IMR-90 (cell line): Measurements from ENCODE around the gene LCP1. TPM values are rescaled to one million over a fixed set of nuclear protein-coding genes. Genes with fewer than 3 reads are reported as not detected.

Source experiments
- ATAC-seq: fragments of 200-7000 bp; cut with Tn5 transposase; 2 replicates; pipeline ENCODE4 v1.9.1; 2020; ENCODE audit warnings: low read depth, mild to moderate bottlenecking, moderate library complexity
- BruUV-seq: library from RNA; stranded (reverse); fragments of 400-500 nt; replicated peaks from 2 replicates; lab custom pipeline; 2021; lab: Mats Ljungman, UMichigan
- CTCF ChIA-PET: fragments of 300-600 bp; formaldehyde crosslinking; extraction: SDS; loops from one replicate; lab custom pipeline; 2021; ENCODE audit warnings: antibody characterized with exemption; lab: Yijun Ruan, JAX
- POLR2A ChIA-PET: fragments of 300-600 bp; sonication (Branson Sonifier 250); formaldehyde crosslinking; loops from one replicate; lab custom pipeline; 2022; ENCODE audit warnings: antibody characterized with exemption; ENCODE audit not compliant: unreplicated experiment; lab: Charles Lee
- DNase-seq: peaks from one replicate; pipeline ENCODE4 v3.0.0; 2013
- H2AFZ ChIP-seq: replicated peaks from 2 replicates; pipeline ENCODE3; 2013; ENCODE audit warnings: low read length, mild to moderate bottlenecking; ENCODE audit not compliant: poor library complexity
- H2AK5ac ChIP-seq: 2 replicates; pipeline ENCODE4 v1.6.1; 2013; ENCODE audit warnings: low read depth, low read length, inconsistent platforms
- H2AK9ac ChIP-seq: replicated peaks from 2 replicates; pipeline ENCODE3; 2013; ENCODE audit warnings: mild to moderate bottlenecking, low read depth, low read length, moderate library complexity; ENCODE audit not compliant: poor library complexity
- H2BK120ac ChIP-seq: 2 replicates; pipeline ENCODE4 v1.6.1; 2013; ENCODE audit warnings: low read depth, low read length, inconsistent platforms
- H2BK15ac ChIP-seq: 3 replicates; pipeline ENCODE4 v1.6.1; 2013; ENCODE audit warnings: low read depth, low read length, inconsistent platforms
- H2BK20ac ChIP-seq: 2 replicates; pipeline ENCODE4 v1.6.1; 2013; ENCODE audit warnings: low read depth, mild to moderate bottlenecking, inconsistent platforms, low read length, moderate library complexity
- H2BK5ac ChIP-seq: 2 replicates; pipeline ENCODE4 v1.6.1; 2013; ENCODE audit warnings: mild to moderate bottlenecking, low read depth, low read length, inconsistent platforms; ENCODE audit not compliant: poor library complexity, severe bottlenecking
- H3K14ac ChIP-seq: replicated peaks from 2 replicates; pipeline ENCODE4 v1.6.1; 2013; ENCODE audit warnings: low read depth, low read length, inconsistent platforms
- H3K18ac ChIP-seq: 2 replicates; pipeline ENCODE4 v1.6.1; 2013; ENCODE audit warnings: low read depth, low read length, control low read depth
- H3K23ac ChIP-seq: 2 replicates; pipeline ENCODE4 v1.6.1; 2013; ENCODE audit warnings: low read depth, low read length, inconsistent platforms
- H3K27ac ChIP-seq: 2 replicates; pipeline ENCODE4 v1.5.1; 2013; ENCODE audit warnings: mild to moderate bottlenecking, control low read depth, low read length; ENCODE audit not compliant: insufficient read depth
- H3K27me3 ChIP-seq: 2 replicates; pipeline ENCODE4 v1.6.1; 2013; ENCODE audit warnings: low read length; ENCODE audit not compliant: control insufficient read depth, insufficient read depth
- H3K36me3 ChIP-seq: 2 replicates; pipeline ENCODE4 v1.6.1; 2013; ENCODE audit warnings: low read length, mixed read lengths; ENCODE audit not compliant: control insufficient read depth, insufficient read depth
- H3K4ac ChIP-seq: 2 replicates; pipeline ENCODE4 v1.6.1; 2013; ENCODE audit warnings: low read depth, low read length, inconsistent platforms
- H3K4me1 ChIP-seq: 2 replicates; pipeline ENCODE4 v1.6.1; 2013; ENCODE audit warnings: low read length, mixed read lengths; ENCODE audit not compliant: control insufficient read depth, insufficient read depth
- H3K4me2 ChIP-seq: 2 replicates; pipeline ENCODE4 v1.6.1; 2013; ENCODE audit warnings: low read depth, mild to moderate bottlenecking, control low read depth, low read length, moderate library complexity
- H3K4me3 ChIP-seq: 2 replicates; pipeline ENCODE4 v1.5.1; 2013; ENCODE audit warnings: low read depth, mild to moderate bottlenecking, control low read depth, low read length, moderate library complexity; ENCODE audit not compliant: insufficient read depth
- H3K56ac ChIP-seq: 2 replicates; pipeline ENCODE4 v1.6.1; 2013; ENCODE audit warnings: low read length, inconsistent platforms; ENCODE audit not compliant: insufficient read depth; ENCODE audit errors: extremely low read depth
- H3K79me1 ChIP-seq, 2 experiments: 2 replicates each; pipeline ENCODE4 v1.6.1; 2013; ENCODE audit warnings: low read length in 2 of 2, inconsistent platforms in 1 of 2, low read depth in 1 of 2
- H3K9ac ChIP-seq: 2 replicates; pipeline ENCODE4 v1.6.1; 2013; ENCODE audit warnings: low read depth, low read length, control low read depth
- H3K9me1 ChIP-seq: 2 replicates; pipeline ENCODE4 v1.6.1; 2013; ENCODE audit warnings: low read length, inconsistent platforms; ENCODE audit not compliant: insufficient read depth
- H3K9me3 ChIP-seq: 2 replicates; pipeline ENCODE4 v1.6.1; 2013; ENCODE audit warnings: low read length; ENCODE audit not compliant: control insufficient read depth, insufficient read depth
- H4K20me1 ChIP-seq: 2 replicates; pipeline ENCODE4 v1.6.1; 2013; ENCODE audit warnings: low read length, inconsistent platforms; ENCODE audit not compliant: insufficient read depth
- H4K5ac ChIP-seq: 2 replicates; pipeline ENCODE4 v1.6.1; 2013; ENCODE audit warnings: mild to moderate bottlenecking, low read depth, low read length, control low read depth
- H4K8ac ChIP-seq, 2 experiments: 2 replicates each; pipeline ENCODE4 v1.6.1; 2013; ENCODE audit warnings: low read depth in 2 of 2, low read length in 2 of 2, control low read depth in 1 of 2, inconsistent platforms in 1 of 2
- H4K91ac ChIP-seq: 2 replicates; pipeline ENCODE4 v1.6.1; 2013; ENCODE audit warnings: low read depth, low read length, inconsistent platforms; ENCODE audit not compliant: insufficient read depth
- FOS ChIP-seq: fragments of 150-350 bp; IDR thresholded peaks from 2 replicates; pipeline ENCODE4 v1.6.1; 2016; ENCODE audit warnings: low read depth, low read length
- MAFK ChIP-seq: IDR thresholded peaks from 2 replicates; pipeline ENCODE4 v1.6.1; 2012; ENCODE audit warnings: low read depth, low read length, improper control_type of control experiment
- MAZ ChIP-seq: IDR thresholded peaks from 2 replicates; pipeline ENCODE4 v1.6.1; 2012; ENCODE audit warnings: low read depth, mild to moderate bottlenecking, low read length, improper control_type of control experiment, moderate library complexity, borderline replicate concordance
- POLR2A ChIP-seq: IDR thresholded peaks from 2 replicates; pipeline ENCODE4 v1.6.1; 2012; ENCODE audit warnings: mild to moderate bottlenecking, low read depth, low read length
- SMC3 ChIP-seq: fragments of 150-350 bp; IDR thresholded peaks from 2 replicates; pipeline ENCODE4 v1.6.1; 2016; ENCODE audit warnings: low read depth, mild to moderate bottlenecking, antibody characterized with exemption, low read length, moderate library complexity
- USF2 ChIP-seq: fragments of 150-350 bp; IDR thresholded peaks from 2 replicates; pipeline ENCODE4 v1.6.1; 2017; ENCODE audit warnings: mild to moderate bottlenecking, antibody characterized with exemption, low read length, low read depth
- WGBS, 2 experiments: methylation state at CpG; one replicate each; pipeline versions ENCODE4 v1.1.5 to v1.1.7; 2013; ENCODE audit warnings: missing lambda C conversion rate in 2 of 2; ENCODE audit not compliant: insufficient read length in 1 of 2; ENCODE audit errors: extremely low coverage in 2 of 2; 5-methylcytosine and 5-hydroxymethylcytosine counted together
- dilution Hi-C: fragments of 300-500 bp; cut with HindIII; formaldehyde crosslinking; loops from one replicate; pipeline ENCODE4 v1.14.3; 2018; ENCODE audit warnings: low sequenced_read_pairs; ENCODE audit not compliant: unreplicated experiment
- in situ Hi-C: fragments of 300-500 bp; cut with MboI; formaldehyde crosslinking; loops from 3 replicates; pipeline ENCODE4 v1.14.3; 2019; ENCODE audit warnings: low sequenced_read_pairs, inconsistent platforms, mixed read lengths
- intact Hi-C: fragments of 100-400 bp; cut with micrococcal nuclease; formaldehyde crosslinking; loops from 2 replicates; pipeline ENCODE4 v1.10.0; 2022
- polyA plus RNA-seq, 3 experiments: library from polyadenylated mRNA; depleted of rRNA; stranded (reverse); fragments of >200 nt; gene quantifications; 2 replicates each; pipeline ENCODE4 v1.2.3, GENCODE V29; 2012; ENCODE audit warnings: low replicate concordance in 1 of 3
- total RNA-seq: library from RNA; depleted of rRNA; stranded (reverse); fragments of >200 nt; gene quantifications from 2 replicates; pipeline ENCODE4 v1.2.3, GENCODE V29; 2012

LCP1 gene
- total and polyA plus RNA-seq, 2 of the 4 experiments (the other 2 are of a cell fraction), result not detected

- ChIA-PET CTCF (no interaction called here), POLR2A (no interaction called here)
- Histone ChIP-seq H3K4me3 (no peak overlapping the region), H4K20me1 (no peaks in the 10 kb centered on the region), H3K9ac (no peak overlapping the region), H3K79me1 (no peaks in the 10 kb centered on the region), H2BK5ac (no peak overlapping the region), H2AFZ (no peak overlapping the region), H2BK20ac (no peak overlapping the region), H3K27ac (no peak overlapping the region), H4K8ac (no peak overlapping the region), H2BK15ac (no peak overlapping the region), H3K23ac (no peak overlapping the region), H3K9me3 (no peaks in the 10 kb centered on the region), H2BK120ac (no peak overlapping the region), H3K27me3 (peaks cover 8% of the 10 kb centered on the region; the same call in 1 of the 2 replicates), H3K4me1 (no peaks in the 10 kb centered on the region), H3K14ac (no peak overlapping the region), H2AK5ac (no peak overlapping the region), H4K5ac (no peak overlapping the region), H3K4ac (no peak overlapping the region), H2AK9ac (no peak overlapping the region), H4K91ac (no peak overlapping the region), H3K4me2 (no peak overlapping the region), H3K18ac (no peak overlapping the region), H3K56ac (no peak overlapping the region), H3K9me1 (no peaks in the 10 kb centered on the region), H3K36me3 (no peaks in the 10 kb centered on the region)
- in situ Hi-C loops, result no loop called here
- WGBS, 2 experiments, result 14% methylated on average over 1 of the region's 4 CpGs; no CpG with 5 or more reads in 1 of the 2 experiments
- ATAC-seq, result no peak
- peak; percentile 2 for DNase-seq
- BruUV-seq, result no TSS peak
- dilution Hi-C loops, result no loop called here
- intact Hi-C loops, result no loop called here
- TF ChIP-seq USF2 (no peak), POLR2A (no peak), MAZ (no peak), MAFK (no peak), SMC3 (no peak), FOS (no peak)
Observed at GRCh38 chr13:46134961-46135522, 46.9 kb downstream of the LCP1 start.
